Stimulated activated CD4-positive, alpha-beta T cell treated with anti-CD3 and anti-CD28 coated beads, Interleukin-4, amount 100 ng/mL, for 24 hours (primary cell): Measurements from ENCODE around the gene MC3R.

ENCODE experiments used
- DNase-seq: peaks from one replicate; pipeline ENCODE4 v3.0.0-alpha.2; 2020

MC3R gene

DNA sequence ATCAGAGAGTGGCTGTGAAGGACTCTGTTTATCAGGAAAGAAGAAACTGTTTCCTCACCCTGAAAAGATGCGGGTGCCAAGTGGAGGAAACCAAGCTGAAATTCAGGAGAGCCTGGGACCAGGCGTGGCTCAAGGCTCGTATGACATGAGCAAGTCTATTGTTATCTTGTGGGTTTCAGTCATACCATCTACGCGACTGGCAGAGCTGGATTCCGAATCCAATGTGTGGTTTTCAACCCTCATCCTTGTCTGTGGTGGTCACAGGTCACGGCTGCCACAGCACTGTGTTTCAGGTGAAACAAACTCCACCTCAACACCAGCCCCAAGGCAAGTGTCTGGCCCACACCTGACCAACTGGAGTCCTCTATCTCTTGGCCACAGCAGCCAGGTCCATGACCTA lies 9.1 kb downstream of the MC3R start:
- no peak for DNase-seq

DNA sequence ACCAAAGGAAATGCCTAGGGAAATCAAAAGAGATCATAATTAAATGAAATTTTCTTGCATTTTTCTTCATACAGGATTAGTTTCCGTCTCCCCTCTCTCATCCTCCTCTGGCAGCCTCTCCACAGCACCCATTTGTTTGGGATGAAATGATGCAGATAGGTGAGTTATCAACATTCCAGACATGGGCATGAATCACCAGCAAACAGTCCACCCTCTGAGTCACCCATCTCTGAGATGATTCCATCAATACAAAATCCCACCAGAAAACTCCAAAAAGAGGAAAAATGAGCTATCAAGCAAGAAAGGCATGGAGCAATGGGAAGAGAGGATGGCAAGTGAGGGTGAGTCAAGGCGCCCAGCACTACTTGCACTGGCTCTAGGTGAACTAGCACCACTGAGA lies 11.4 kb downstream of the MC3R start:
- no peak for DNase-seq

DNA sequence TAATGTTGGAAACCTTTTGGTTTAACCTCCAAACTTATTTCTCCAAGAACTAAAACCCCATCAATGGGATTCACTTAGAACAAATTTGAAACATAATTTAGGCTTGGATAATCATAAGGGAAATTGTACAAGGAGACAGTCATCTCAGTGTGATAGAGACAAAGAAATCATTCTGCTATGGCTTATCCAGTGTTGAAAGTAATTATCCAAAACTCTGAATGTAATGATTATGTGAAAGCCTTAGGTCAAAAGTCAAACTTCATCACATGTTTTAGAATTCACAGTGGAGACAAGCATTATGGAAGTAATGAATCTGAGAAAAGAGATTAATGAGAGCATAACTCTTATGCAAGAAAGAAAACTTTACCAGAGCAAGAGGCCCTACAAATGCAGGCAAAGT lies 20.0 kb downstream of the MC3R start:
- DNase-seq: no peak

DNA sequence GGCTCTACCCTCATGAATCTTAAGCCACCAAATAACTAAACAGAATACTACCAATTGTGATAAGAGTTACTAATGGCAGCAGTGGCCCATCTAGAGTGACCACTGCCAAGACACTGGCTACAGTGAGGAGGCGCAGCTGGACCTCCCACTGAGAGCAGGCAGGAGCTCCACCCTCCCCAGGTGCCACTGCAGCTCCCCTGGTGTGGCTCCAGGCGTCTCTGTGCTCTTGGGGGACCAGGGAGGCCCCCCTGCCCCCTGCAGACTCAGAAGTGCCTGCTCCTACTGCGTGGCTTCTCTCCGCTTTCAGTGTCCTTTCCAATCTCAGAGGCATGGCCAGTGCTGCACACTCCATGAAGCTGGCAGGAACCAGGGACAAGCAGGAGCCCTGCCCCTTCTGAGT lies 23.4 kb downstream of the MC3R start:
- DNase-seq: no peak

DNA sequence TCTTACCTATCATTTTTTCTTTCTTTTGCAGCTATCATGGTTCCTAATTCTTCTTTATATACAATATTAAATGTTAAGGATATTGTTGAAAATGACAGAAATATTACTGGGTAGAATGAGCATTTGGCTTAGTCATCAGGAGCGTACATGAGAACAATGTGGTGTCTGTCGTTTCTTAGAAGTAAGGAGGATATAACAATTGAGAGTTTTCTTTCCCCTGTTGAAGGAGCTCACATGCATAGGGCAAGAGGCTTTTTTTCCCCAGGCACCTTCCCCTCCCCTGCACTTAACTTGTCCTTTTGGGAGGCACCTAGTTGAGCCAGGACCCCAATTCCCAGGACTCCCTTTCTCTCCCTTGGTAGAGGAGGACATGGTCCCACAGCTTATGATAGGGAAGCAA lies 25.0 kb downstream of the MC3R start:
- no peak for DNase-seq

DNA sequence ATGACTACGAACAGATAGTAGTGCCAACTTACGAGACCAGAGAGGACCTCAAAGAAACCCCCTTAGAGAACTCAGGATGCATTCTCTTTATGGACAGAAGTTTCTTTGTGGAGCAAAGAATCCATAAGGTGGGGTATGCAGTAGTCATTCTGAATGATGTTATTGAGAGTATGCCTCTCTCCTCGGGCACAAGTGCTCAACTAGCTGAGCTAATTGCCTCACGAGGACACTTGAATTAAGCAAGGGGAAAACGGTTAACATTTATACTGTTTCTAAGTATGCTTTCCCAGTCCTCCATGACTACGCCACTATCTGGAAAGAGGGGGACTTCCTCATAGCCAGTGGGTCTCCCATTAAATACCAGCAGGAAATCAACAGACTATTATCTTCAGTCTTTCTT lies 25.6 kb downstream of the MC3R start:
- DNase-seq: no peak

DNA sequence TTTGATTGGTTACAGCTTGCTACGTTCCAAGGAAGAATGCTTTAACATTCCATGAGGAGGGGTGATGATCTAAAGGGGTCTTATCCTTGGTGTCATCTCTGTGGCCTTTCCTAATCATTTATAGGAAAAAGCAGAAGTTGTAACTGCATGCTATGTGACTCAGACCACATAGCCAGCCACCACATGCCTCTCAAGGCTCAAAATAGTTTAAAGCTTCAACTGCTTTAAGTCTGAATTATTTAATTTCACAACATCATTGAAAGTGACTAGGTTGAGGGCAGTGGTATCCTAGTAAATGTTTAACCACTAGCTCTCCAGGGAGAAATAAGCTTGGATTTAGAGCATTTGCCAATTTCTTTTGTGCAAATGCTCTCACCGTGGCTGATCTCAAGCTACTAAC lies 29.7 kb downstream of the MC3R start:
- DNase-seq: no peak

DNA sequence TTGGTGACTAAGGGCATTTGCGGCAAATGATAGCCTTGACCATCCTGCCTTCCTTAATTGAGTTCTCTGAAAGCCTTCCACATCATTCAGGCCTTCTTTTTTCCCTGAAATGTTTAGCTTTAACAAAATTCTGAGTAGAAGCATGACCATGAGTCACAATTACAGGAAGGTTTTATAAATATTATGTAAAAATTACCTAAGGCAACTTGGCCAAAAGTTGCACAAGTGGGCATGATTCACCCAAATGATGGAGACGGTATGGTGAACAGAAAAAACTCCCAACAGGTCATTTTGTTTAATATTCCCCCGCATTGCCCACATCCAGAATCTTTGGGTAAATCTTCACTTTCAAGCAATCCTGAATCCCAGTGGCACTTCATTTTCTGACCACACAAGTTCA lies 37.0 kb downstream of the MC3R start:
- no peak for DNase-seq

DNA sequence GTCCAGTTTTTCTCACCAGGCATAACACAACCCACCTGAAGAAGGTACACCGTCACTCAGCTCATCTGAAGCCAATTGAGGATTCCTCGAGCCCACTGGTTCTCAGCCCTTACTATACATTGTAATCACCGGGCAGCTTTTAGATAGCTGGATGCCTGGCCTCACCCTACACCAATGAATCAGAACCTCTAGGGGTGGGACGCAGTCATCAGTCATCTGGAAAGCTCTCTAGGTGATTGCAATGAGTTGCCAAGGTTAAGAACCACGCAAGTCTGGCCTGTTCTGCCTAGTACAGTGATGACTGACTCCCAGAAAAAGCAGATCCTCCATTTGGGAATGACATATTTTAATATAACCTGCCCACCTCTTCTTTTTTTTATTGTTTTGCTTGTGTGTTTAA lies 41.1 kb downstream of the MC3R start:
- no peak for DNase-seq

DNA sequence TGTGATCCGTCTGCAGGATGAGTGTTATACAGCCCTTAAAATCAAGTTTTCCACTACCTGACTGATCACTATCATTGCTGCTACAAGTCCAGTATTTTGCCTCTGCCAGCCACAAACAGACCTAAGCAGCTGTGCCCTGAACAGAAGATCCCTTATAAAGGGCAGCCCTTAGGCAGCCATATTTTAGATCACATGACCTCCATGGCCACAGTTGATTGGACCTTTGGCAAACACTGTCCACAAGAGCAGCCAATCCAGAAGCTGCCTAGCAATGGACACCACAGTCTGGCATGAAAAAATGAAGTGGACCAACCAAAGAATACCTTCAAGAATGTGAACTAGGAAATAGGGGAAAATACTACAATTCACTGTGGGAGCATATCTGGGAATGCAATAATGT lies 50.8 kb downstream of the MC3R start:
- DNase-seq: no peak
